GM18951 (cell line): ENCODE measurements around the gene IFIH1.

Source experiments
- POLR2A ChIP-seq: IDR thresholded peaks from 4 replicates; pipeline ENCODE4 v1.6.1; 2011; ENCODE audit warnings: mild to moderate bottlenecking; ENCODE audit not compliant: insufficient read length, insufficient read depth; ENCODE audit errors: extremely low read depth
- in situ Hi-C: fragments of 300-500 bp; cut with MboI; formaldehyde crosslinking; loops from one replicate; pipeline ENCODE4 v1.12.0; 2022; ENCODE audit warnings: low sequenced_read_pairs, mixed read lengths, inconsistent platforms; ENCODE audit not compliant: unreplicated experiment

The IFIH1 gene

DNA sequence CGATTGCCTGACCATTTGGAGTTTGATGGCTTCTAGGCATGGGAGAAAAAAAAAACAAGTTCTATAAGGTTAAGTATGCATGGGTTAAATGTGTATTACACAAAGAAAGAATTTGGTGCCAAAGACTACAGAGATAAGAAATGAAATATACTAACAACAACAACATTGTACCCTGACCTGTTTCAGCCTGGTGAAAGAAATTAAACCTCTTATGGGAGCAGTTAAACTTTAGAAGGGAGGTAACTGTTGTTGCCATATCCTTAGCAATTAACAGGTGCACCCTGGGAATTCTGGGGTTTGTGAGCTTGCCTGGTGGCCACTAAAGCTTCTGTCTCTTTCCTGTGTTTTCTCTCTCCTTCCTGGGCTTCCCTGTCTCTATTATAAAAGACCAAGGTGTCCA is 6.5 kb upstream of the IFIH1 start:
- no peak for TF ChIP-seq POLR2A
- in situ Hi-C loops: no loop called here

DNA sequence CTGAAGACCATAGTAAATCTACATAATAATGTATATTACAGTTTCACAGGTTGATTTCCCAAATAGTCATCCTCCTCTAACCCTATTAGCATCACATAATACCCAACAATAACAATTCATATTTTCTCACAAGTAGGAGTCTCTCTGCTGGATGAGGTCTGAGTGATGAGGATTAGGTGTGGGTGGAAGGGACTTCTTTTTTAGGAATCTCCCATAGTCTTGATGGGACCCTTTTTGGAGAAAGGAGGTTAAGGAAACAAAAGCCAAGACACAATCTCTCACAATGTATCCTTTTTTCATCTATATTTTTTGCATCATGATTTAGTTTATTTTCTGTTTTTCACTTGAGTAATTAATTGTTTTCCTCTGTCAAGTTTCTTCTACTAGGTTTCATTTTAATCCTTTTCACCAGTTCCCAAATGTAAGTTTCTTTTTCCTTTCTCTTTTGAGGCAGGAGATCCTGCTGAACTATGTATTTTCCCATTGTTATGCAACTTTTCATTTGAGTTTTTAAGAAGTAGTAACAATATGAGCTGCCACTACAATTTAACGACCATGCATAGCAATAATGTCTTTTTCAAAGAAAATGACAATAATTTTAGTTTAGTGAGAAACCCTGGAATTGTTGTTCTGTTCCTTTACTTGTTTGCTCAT is 2.5 kb upstream of the IFIH1 start:
- in situ Hi-C loops: no loop called here
- TF ChIP-seq POLR2A: no peak

DNA sequence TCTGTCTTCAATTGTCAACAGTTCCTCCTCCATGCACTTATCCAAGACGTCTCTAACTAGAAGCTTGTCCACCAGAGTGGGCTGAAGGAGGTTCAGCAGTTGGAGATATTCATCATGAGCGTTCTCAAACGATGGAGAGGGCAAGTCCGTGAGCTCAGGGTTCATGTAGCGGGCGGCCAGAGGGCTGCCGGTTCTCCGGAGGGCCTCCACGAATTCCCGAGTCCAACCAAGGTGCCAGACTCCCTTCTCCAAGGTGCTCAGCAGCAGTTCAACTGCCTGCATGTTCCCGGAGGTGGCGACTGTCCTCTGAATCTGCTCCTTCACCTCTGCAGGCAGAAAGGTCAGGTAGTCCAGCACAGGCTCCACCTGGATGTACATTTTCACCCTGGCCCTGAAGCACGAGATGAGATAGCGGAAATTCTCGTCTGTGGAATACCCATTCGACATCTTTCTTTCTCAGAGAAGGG is 590 bp downstream of the IFIH1 start:
- no peak for TF ChIP-seq POLR2A
- in situ Hi-C loops: no loop called here

DNA sequence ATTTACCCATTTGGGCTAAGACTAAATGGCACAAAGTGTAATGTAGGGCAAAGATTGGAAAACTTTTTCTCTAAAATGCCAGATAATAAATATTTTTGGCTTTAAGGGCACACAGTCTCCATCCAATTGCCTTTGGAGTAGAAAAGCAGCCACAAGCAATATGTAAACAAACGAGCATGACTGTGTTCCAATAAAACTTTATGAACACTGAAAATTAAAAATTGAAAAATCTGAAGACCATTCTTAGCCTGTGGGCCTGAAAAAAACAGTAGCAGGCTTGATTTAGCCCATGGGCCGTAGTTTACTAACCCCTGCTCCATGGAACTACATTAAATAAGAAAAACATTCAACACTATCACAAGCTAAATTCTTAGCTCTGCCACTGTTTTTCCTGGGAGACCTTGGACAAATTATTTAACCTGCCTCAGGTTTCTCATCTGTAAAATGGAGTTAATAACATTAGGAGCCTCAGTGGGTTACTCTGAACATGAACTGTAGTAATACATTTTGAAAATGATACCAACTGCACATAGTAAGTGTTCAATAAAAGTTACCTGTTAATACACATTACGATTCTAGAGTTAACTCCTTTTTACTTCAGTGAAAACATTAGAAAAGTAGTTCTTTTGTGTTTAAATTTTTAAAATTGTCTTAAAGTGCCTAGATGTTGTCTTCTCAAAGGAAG is 1.3 kb downstream of the IFIH1 start:
- in situ Hi-C loops: no loop called here
- no peak for TF ChIP-seq POLR2A

DNA sequence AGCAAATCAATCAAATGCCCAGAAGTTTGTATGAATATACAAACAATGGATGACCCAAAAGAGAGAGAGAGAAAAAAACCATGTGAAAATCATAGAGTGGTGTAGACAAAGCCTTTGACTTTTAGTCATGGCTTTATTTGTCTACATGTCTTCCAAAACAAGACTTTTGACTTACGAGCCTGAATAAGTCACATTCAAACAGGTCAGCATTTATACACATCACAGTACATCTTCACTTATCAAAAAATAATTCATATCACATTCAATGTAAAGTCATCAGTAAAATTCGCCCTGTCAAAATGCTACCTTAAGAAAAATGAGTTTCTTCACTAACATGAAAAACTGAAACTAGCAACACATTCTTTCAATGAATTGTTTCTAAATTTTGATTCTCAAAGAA is 1.9 kb downstream of the IFIH1 start:
- TF ChIP-seq POLR2A: no peak
- in situ Hi-C loops: no loop called here

DNA sequence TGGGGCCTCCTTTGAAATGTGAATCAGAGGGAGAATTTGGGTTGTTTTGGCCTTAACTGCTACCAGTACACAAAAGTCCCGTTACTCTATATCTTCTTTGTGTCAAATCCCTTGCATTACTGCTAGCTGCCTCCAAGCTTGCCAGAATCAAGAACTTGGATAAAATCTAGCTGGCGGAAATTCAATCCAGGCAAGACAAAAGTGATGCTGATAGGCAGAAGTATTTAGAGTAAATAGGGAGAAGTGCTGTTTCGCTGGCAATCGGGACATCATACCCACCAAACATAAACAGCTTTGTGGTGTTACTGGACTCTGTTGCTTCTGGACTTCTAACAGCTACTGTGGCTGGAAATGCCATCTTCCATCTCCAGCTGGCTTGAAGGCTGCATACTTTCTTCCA is 2.5 kb downstream of the IFIH1 start:
- TF ChIP-seq POLR2A: no peak
- in situ Hi-C loops: no loop called here

DNA sequence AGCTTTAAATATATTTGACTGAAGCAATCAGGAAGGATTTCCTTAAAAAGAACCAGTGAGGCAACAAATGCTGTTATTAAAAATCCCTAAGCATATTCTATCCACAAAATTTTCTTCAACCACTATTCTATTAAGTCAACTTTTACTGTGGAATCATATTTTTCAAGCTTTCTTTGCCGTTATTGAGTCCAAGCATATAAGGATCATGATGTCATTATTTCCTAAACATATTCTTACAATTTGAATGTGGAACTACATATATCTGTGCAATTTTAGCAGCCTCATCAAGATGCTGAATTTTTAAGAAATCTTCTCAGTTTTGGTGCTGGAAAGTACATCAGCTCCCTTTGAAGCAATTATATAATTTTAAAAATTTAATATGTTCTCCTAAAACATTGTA is 5.6 kb downstream of the IFIH1 start:
- in situ Hi-C loops: no loop called here
- TF ChIP-seq POLR2A: no peak

DNA sequence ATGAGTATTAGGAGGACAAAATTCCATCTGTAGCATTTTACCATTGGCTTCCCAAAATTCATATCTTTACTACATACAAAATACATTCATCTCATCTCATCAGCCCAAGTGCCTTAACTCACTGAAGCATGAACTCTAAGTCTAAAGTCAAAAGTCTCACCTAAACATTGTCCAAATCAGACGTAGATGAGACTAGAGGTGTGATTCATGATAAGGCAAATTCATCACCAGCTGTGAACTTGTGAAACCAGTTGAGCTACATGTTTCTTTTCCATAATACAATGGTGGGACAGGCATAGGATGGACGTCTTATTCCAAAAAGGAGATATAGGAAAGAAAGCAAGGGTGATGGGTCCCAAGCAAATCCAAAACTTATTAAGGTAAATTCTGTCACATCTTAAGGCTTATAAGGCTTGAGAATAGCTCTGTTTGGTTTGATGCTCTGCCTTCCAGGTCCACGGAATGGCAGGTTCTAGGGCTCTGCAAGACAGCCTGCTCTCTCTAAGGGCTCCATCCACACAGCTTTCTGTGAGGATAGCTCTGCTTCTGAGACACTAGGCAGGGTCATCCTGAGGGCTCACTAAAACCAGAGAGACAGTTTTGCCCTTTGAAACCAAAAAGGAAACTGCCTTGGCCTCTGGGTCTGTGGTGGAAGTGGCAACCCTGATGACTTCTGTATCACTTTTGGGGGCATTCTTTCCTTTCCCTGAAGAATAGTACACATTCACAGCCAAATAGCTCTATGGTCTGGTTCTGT is 9.6 kb downstream of the IFIH1 start:
- in situ Hi-C loops: no loop called here
- no peak for TF ChIP-seq POLR2A

DNA sequence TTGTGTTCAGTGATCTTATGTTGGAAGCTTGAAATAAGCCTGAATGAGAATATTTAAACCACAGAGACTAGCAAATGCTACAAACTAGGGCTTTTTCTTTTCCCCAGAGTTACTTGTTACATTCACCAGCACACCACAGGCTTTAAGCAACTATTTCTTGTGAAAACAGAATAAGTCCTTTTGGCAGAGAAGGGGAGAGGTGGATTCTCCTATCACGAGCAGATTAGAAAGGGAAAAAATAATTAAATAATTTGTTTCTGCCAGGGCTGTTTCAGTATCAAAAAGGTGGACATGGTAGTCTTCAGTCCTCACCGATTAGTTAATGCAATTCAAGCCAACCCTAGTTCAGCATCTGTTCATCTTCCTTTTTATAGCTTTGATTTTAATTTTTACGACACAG is 12.6 kb downstream of the IFIH1 start:
- TF ChIP-seq POLR2A: no peak
- in situ Hi-C loops: no loop called here

DNA sequence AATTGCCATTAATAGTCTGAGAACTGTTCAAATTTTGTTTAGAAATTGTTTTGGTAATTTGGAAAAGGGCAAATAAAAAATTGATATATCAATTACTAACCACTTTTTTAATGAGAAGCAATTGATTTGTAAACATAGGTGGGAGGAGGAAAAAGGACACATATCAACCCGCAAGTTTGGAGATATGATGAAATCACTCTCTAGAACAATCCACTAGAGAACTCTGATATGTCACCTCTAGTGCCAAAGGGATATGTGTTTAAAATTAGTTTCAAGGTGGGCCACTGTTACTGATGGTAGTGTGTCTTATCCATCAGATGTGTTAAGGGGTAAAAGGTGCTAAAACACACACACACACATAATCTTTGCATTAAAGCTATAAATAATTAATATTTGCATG is 16.6 kb downstream of the IFIH1 start:
- in situ Hi-C loops: no loop called here
- no peak for TF ChIP-seq POLR2A

DNA sequence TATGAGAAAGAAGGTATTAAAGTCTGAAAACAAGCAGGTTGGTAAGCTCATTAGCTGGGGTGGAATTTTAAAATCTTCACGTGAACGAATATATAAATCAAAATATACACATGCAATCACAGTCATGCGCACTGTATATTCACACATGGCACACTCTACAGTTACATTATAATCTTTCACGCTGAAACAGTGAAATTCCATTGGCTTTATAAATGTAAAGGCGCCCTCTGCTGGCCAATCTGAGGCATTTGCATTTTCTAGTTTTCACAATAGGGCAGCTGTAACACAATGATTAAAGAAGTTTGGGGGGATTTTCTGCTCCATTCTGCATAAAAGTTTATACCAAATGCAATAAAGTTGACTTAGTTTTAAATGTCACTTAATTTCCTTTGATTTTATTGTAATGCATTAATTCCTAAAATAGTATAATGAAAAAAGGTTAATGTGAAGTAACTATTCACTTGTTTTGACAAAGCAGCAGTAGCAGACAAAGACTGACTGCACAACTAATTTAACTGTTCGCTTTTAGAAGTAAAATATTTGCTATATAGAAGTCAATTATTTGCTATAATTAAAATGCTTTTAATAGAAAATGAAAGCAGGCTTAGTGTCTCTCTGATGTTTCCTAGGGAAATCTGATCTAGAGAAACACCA is 17.2 kb downstream of the IFIH1 start:
- in situ Hi-C loops: no loop called here
- no peak for TF ChIP-seq POLR2A

DNA sequence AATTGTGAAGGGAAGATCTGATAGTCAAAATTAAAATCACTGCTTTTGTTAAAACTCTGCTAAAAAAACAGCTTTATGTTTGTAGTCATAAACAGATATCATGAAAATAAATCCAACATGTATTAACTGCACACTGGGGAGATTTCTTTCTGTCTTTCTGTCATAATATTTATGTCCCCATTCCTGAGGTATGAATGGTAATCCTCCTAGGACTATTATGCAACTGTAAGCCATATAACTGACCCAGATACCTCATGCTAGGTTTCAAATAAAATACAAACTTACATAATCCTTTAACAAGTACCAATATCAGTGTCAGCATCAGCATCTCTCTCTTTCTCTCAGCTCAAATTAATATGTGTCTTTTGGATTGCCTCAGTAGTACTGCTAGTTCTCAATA is 18.2 kb downstream of the IFIH1 start:
- TF ChIP-seq POLR2A: no peak
- in situ Hi-C loops: no loop called here

DNA sequence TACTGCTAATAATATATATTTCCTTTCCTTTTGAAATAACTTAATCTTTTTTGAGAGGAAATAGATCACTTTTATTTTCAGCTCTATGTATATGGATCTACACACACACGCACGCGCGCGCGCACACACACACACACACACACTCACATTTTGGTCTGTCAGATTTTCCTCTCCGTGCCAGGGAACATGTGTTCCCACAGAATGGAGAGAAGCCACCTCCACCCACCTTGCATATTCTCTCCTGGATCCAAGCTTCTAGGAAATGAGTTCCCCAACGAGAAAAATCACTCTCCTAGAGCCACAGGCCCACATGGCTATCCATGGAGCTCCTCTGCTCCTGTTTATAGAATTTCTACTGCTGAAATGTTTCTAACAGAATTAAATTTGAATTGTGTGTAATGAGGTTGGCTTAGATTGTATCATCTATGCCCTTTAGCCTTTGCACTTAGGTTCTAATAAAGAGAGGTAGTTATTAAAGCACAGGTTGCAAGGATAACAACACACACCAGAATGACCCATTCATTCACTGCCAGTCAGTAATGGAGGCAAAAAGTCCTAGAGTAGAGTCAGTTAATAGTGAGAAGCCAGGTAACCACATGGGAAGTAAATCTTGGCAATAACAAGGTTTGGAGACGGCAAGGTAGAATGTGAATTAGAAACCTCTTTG is 19.7 kb downstream of the IFIH1 start:
- in situ Hi-C loops: no loop called here
- no peak for TF ChIP-seq POLR2A
